Measurements from ENCODE around the gene MBD3L3. TPM values are rescaled to one million over a fixed set of nuclear protein-coding genes. Genes with fewer than 3 reads are reported as not detected.

The MBD3L3 gene
- total and polyA plus RNA-seq, 2 of the 4 experiments (the other 2 are of a cell fraction) = not detected

- no CpG with 5 or more reads among the region's 6 CpGs for WGBS, 2 experiments (ENCODE audit: extremely low coverage in 2 of 2, insufficient read length in 1 of 2)
- dilution Hi-C loops (cut with HindIII; ENCODE audit: low sequenced_read_pairs, unreplicated experiment) = no loop called here
- no peak for TF ChIP-seq RAD21 (IDR thresholded peaks at IDR 0.05; ENCODE audit: low read length)
- no peak for TF ChIP-seq MAZ (IDR thresholded peaks at IDR 0.05; ENCODE audit: borderline replicate concordance, low read depth, low read length)
- TF ChIP-seq CEBPB (IDR thresholded peaks at IDR 0.05; ENCODE audit: low read depth, low read length) = no peak
- TF ChIP-seq BHLHE40 (IDR thresholded peaks at IDR 0.05; ENCODE audit: low read depth, low read length) = no peak
- TF ChIP-seq CHD1 (IDR thresholded peaks at IDR 0.05; ENCODE audit: low read depth, low read length) = no peak
- no peak for TF ChIP-seq RFX5 (IDR thresholded peaks at IDR 0.05; ENCODE audit: low read depth, low read length)
These were observed 39.6 kb downstream of the MBD3L3 start for GRCh38 chr19:7018828-7019227.

More at GRCh38 chr19:7018828-7019227, 39.6 kb downstream of the MBD3L3 start:
- no peak overlapping the region for H3K23ac ChIP-seq (ENCODE audit: low read depth, low read length)
- POLR2A ChIA-PET (ENCODE audit: unreplicated experiment) = no interaction called here
- no peak overlapping the region for H3K18ac ChIP-seq (ENCODE audit: low read depth, low read length)
- H2BK120ac ChIP-seq (ENCODE audit: low read depth, low read length) = no peak overlapping the region
- CTCF ChIA-PET = no interaction called here
- ATAC-seq (ENCODE audit: low read depth) = no peak
- no peak overlapping the region for H2AK5ac ChIP-seq (ENCODE audit: low read depth, low read length)
- H2BK15ac ChIP-seq (ENCODE audit: low read depth, low read length) = no peak overlapping the region
- H2AFZ ChIP-seq (replicated peaks; ENCODE audit: low read length, poor library complexity) = no peak overlapping the region
- H2AK9ac ChIP-seq (replicated peaks; ENCODE audit: low read depth, low read length, poor library complexity) = no peak overlapping the region
- no peak overlapping the region for H3K14ac ChIP-seq (replicated peaks; ENCODE audit: low read depth, low read length)
- no peaks in the 10 kb centered on the region for H3K4me1 ChIP-seq (ENCODE audit: control insufficient read depth, insufficient read depth, low read length)
- no peak overlapping the region for H3K4me2 ChIP-seq (ENCODE audit: low read depth, low read length)
- H4K20me1 ChIP-seq (ENCODE audit: insufficient read depth, low read length) = no peaks in the 10 kb centered on the region
- no peak overlapping the region for H2BK20ac ChIP-seq (ENCODE audit: low read depth, low read length)
- in situ Hi-C loops (cut with MboI; ENCODE audit: low sequenced_read_pairs) (no loop called here), intact Hi-C loops (cut with micrococcal nuclease) (no loop called here)
- H3K36me3 ChIP-seq (ENCODE audit: control insufficient read depth, insufficient read depth, low read length) = no peaks in the 10 kb centered on the region
- H4K5ac ChIP-seq (ENCODE audit: low read depth, low read length) = no peak overlapping the region
- BruUV-seq (replicated peaks) = no TSS peak
- no peaks in the 10 kb centered on the region for H3K79me1 ChIP-seq (ENCODE audit: low read depth in 1 of 2, low read length in 2 of 2)
- H3K9me1 ChIP-seq (ENCODE audit: insufficient read depth, low read length) = no peaks in the 10 kb centered on the region
- H3K4ac ChIP-seq (ENCODE audit: low read depth, low read length) = no peak overlapping the region
- no peaks in the 10 kb centered on the region for H3K27me3 ChIP-seq (ENCODE audit: control insufficient read depth, insufficient read depth, low read length)
- no peak overlapping the region for H3K56ac ChIP-seq (ENCODE audit: extremely low read depth, insufficient read depth, low read length)
- DNase-seq = no peak
- no peak overlapping the region for H3K4me3 ChIP-seq (ENCODE audit: insufficient read depth, low read depth, low read length)
- H3K9me3 ChIP-seq (ENCODE audit: control insufficient read depth, insufficient read depth, low read length) = peaks cover 8% of the 10 kb centered on the region; the same call in 1 of the 2 replicates
- H4K8ac ChIP-seq (ENCODE audit: low read depth in 2 of 2, low read length in 2 of 2) = no peak overlapping the region
- no peak overlapping the region for H3K9ac ChIP-seq (ENCODE audit: low read depth, low read length)
- no peak overlapping the region for H3K27ac ChIP-seq (ENCODE audit: insufficient read depth, low read length)
- no peak overlapping the region for H4K91ac ChIP-seq (ENCODE audit: insufficient read depth, low read depth, low read length)
- no peak overlapping the region for H2BK5ac ChIP-seq (ENCODE audit: low read depth, low read length, poor library complexity, severe bottlenecking)

Data from IMR-90 (cell line).